ENCODE data around the gene CLEC16A. TPM values are rescaled to one million over a fixed set of nuclear protein-coding genes. Genes with fewer than 3 reads are reported as not detected.
A peak's percentile ranks its signal among the peaks of the same experiment; 100 is the strongest.

CLEC16A gene
- total RNA-seq, 1 donor from 2014 or later, result 7.8 TPM

GRCh38 chr16:10938321-10938720 is 6.0 kb upstream of the CLEC16A start:
- H3K36me3 Mint-ChIP-seq, result peaks cover 2% of the 10 kb centered on the region
- H3K4me3 ChIP-seq, result no peak overlapping the region
- H3K27me3 Mint-ChIP-seq (ENCODE audit: insufficient read depth, low read depth), result no peaks in the 10 kb centered on the region
- H3K4me1 Mint-ChIP-seq, result peaks cover 30% of the 10 kb centered on the region
- peaks cover 14% of the 10 kb centered on the region for H3K4me1 ChIP-seq
- peaks cover 13% of the 10 kb centered on the region for H3K27me3 ChIP-seq
- no peaks in the 10 kb centered on the region for H3K9me3 Mint-ChIP-seq
- H3K36me3 ChIP-seq, result no peaks in the 10 kb centered on the region
- peaks cover 72% of the 10 kb centered on the region for H4K20me1 ChIP-seq (ENCODE audit: low read depth)
- no peak for DNase-seq (ENCODE audit: low spot score)
- TF ChIP-seq EZH2phosphoT487 (IDR thresholded peaks at IDR 0.05) (no peak), EZH2 (IDR thresholded peaks at IDR 0.05) (no peak), CTCF (IDR thresholded peaks at IDR 0.05) (no peak)
- H3K4me3 Mint-ChIP-seq, result no peak overlapping the region
- H3K27ac Mint-ChIP-seq, result no peak overlapping the region
- H3K9me3 ChIP-seq (ENCODE audit: low read depth), result no peaks in the 10 kb centered on the region
- peaks cover 27% of the 10 kb centered on the region for H3K79me2 ChIP-seq (ENCODE audit: low read depth)
- no peak overlapping the region for H3K4me2 ChIP-seq
- no peak overlapping the region for H3K9ac ChIP-seq
- H3K27ac ChIP-seq, result no peak overlapping the region
- H2AFZ ChIP-seq (replicated peaks), result no peak overlapping the region
- H3F3A ChIP-seq (ENCODE audit: low read depth), result peaks cover 6% of the 10 kb centered on the region

GRCh38 chr16:10938796-10939648 is 5.3 kb upstream of the CLEC16A start:
- H3K4me2 ChIP-seq, result no peak overlapping the region
- H3K79me2 ChIP-seq (ENCODE audit: low read depth), result peaks cover 27% of the 10 kb centered on the region
- Mint-ChIP-seq H3K27me3 (ENCODE audit: insufficient read depth, low read depth) (no peaks in the 10 kb centered on the region), H3K27ac (no peak overlapping the region), H3K4me3 (peak overlapping the region; percentile 28), H3K9me3 (no peaks in the 10 kb centered on the region), H3K4me1 (peaks cover 34% of the 10 kb centered on the region), H3K36me3 (no peaks in the 10 kb centered on the region)
- peaks cover 72% of the 10 kb centered on the region for H4K20me1 ChIP-seq (ENCODE audit: low read depth)
- TF ChIP-seq EZH2phosphoT487 (IDR thresholded peaks at IDR 0.05) (no peak), EZH2 (IDR thresholded peaks at IDR 0.05) (no peak), CTCF (IDR thresholded peaks at IDR 0.05) (no peak)
- peaks cover 16% of the 10 kb centered on the region for H3K27me3 ChIP-seq
- H3K9me3 ChIP-seq (ENCODE audit: low read depth), result no peaks in the 10 kb centered on the region
- H3K4me1 ChIP-seq, result peaks cover 14% of the 10 kb centered on the region
- peaks cover 10% of the 10 kb centered on the region for H3F3A ChIP-seq (ENCODE audit: low read depth)
- no peak overlapping the region for H3K4me3 ChIP-seq
- DNase-seq (ENCODE audit: low spot score), result no peak
- H3K9ac ChIP-seq, result no peak overlapping the region
- H3K36me3 ChIP-seq, result no peaks in the 10 kb centered on the region
- H3K27ac ChIP-seq, result no peak overlapping the region
- H2AFZ ChIP-seq (replicated peaks), result no peak overlapping the region

- Histone ChIP-seq H3K9ac (no peak overlapping the region), H3K4me2 (peak overlapping the region; percentile 84), H3K27ac (no peak overlapping the region), H4K20me1 (ENCODE audit: low read depth) (peaks cover 67% of the 10 kb centered on the region), H3K27me3 (peaks cover 16% of the 10 kb centered on the region), H3F3A (ENCODE audit: low read depth) (peaks cover 10% of the 10 kb centered on the region), H2AFZ (replicated peaks) (no peak overlapping the region), H3K4me3 (peak overlapping the region; percentile 76), H3K79me2 (ENCODE audit: low read depth) (peaks cover 27% of the 10 kb centered on the region), H3K4me1 (peaks cover 14% of the 10 kb centered on the region), H3K36me3 (no peaks in the 10 kb centered on the region), H3K9me3 (ENCODE audit: low read depth) (no peaks in the 10 kb centered on the region)
- no peak for DNase-seq (ENCODE audit: low spot score)
- H3K4me3 Mint-ChIP-seq, result peak overlapping the region; percentile 95
- no peaks in the 10 kb centered on the region for H3K36me3 Mint-ChIP-seq
- H3K27ac Mint-ChIP-seq, result no peak overlapping the region
- H3K4me1 Mint-ChIP-seq, result peaks cover 34% of the 10 kb centered on the region
- H3K9me3 Mint-ChIP-seq, result no peaks in the 10 kb centered on the region
- TF ChIP-seq EZH2phosphoT487 (IDR thresholded peaks at IDR 0.05) (no peak), CTCF (IDR thresholded peaks at IDR 0.05) (no peak), EZH2 (IDR thresholded peaks at IDR 0.05) (no peak)
- no peaks in the 10 kb centered on the region for H3K27me3 Mint-ChIP-seq (ENCODE audit: insufficient read depth, low read depth)
These were observed 4.6 kb upstream of the CLEC16A start for GRCh38 chr16:10939649-10940234.
